Measurements from ENCODE around the gene RPTOR.

GRCh38 chr17:80803451-80804428, 259.1 kb downstream of the RPTOR start:
- TF ChIP-seq CTCF (IDR thresholded peaks at IDR 0.05) (no peak), POLR2A (IDR thresholded peaks at IDR 0.05) (no peak), POLR2AphosphoS5 (IDR thresholded peaks at IDR 0.05) (no peak)

Data from upper lobe of left lung (tissue), 4 donors.